ENCODE data around the gene AKR1D1.
"Not testable (repeated sequence)": the region's sequence is repeated elsewhere in the genome, so short reads cannot be mapped to it uniquely, and the experiment has no call there.

AKR1D1 gene

DNA sequence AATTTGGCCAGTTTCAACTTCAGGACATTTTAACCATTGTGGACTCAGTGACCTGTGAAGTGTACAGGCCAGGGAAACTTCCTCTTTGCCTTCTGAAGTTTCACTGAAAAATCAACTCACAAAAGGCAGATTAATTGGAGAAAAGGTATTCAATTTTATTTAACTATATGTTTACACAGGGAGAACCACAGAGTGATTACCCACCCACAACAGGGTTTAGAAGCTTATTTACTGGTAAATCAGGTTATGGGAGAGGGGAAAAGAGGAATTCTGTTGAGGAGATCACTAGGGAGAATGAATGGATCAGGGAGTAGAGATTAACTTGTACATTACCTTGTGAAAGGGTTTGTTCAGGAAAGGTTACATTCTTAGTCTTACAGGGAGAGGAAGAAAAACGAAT is 1.7 kb upstream of the AKR1D1 start:
- no peak for DNase-seq

DNA sequence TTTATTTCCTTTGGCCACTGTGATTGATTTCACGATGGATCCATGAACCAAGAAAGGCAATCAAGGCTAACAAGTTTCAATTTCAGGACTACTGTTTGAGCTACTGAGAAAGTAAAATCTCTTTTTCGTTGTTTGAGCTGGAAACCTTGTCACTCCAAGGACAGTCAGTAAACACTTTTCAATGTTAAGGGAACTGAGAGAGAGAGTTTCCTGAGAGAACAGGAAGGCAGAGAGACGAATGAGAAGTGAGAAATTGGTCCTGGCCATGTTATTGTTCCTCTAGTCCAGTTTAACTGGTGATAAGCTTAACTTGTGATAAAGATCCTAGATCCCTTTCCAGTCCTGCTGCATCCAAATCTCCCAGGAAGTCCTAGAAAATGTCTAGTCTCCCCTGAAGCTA is 909 bp upstream of the AKR1D1 start:
- no peak for DNase-seq

DNA sequence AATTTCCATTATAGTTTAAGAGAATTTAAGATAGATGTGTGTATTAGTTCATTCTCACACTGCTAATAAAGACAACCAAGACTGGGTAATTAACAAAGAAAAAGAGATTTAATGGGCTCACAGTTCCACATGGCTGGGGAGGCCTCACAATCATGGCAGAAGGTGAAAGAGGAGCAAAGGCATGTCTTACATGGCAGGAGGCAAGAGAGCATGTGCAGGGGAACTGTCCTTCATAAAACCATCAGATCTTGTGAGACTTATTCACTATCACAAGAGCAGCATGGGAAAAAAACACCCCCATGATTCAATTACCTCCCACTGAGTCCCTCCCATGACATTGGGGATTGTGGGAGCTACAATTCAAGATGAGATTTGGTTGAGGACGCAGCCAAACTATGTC is 473 bp upstream of the AKR1D1 start:
- not testable (repeated sequence) for DNase-seq

GRCh38 chr7:138077809-138078208 is 1.6 kb downstream of the AKR1D1 start:
- no peak for DNase-seq

DNA sequence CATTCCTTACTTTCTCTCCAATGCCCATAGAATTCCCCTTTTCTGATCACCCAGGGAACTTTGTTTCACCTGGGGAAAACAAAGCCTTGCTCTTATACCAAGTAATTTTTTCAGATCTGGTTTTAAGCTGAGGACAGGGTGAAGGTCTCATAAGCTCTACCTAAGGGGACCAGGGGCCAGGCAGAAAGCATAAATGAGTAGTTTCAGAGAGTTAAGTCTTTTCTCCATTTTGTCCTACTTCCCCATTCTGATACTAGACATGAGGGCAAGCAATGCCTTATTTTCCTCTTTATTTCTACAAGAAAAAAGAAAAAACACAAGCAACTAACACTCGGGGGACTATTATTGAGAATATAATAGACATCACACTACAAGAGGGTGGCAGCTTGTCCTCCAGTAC is 2.9 kb downstream of the AKR1D1 start:
- DNase-seq = no peak

DNA sequence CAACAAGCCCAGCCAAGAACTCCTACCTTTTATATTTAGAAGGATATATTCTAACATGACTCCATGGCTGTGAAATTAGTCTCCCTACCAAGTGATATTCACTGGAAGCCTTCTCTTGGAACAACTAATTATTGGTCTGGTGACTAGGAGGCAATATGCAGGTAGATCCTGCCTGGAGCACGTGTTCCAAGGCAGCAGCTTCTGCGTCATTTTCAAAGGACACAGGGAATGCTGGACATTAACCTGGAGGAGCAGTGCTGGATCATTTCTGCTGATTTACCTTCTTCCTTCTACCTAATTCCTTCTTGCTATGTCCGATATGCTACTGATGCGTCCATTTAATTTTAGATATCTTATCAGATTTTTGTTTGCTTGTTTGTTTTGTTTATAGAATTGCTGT is 5.6 kb downstream of the AKR1D1 start:
- no peak for DNase-seq

DNA sequence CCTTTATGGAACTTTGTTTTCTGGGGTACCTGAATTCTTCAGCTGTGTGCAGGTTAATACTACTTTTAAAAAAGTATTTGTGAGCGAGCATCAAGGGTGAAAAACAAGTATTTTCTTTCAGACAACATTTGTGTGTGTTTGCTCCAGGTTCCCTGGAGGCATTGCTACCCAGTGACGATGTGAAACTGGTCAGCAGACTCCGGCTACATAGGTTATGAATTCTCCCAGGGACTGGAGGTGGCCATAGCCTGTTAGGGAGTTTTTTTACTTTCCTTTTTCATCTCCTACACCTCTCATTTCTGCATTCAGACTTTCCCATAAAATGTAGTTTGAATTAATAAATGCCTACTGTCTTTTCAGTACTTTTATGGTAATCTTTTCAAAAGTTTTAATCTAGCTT is 7.6 kb downstream of the AKR1D1 start:
- no peak for DNase-seq

GRCh38 chr7:138086563-138087270 is 10.5 kb downstream of the AKR1D1 start:
- DNase-seq = no peak

DNA sequence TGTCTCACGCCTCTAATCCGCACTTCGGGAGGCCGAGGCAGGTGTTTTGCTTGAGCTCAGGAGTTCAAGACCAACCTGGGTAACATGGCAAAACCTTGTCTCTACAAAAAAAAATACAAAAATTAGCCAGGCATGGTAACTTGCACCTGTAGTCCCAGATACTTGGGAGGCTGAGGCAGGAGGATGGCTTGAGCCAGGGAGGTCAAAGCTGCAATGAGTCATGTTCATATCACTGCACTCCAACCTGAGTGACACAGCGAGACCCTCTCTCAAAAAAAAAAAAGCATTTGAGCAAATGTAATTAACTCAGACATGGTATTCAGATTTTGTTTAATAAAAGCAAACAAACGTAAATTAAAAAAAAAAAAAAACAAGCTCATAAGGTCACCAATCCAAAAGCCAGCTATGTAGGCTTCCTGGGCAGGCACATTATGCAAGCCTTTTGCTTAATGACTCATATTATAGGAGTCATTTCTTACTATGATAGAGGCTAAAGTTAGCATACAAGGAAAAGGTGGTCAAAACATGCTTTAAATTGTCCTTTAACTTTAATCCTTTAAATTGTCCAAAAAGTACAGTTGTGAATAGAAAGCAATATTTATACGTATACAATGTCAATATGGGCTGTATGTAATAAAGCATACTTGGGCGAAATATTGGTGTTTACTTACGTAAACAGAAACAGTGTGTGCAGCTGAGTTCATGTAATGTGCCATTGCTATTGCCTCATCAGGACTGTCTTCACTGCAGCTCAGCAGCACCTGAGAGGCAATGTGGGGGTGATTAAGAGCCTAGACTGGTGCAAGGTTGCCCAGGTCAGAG is 13.0 kb downstream of the AKR1D1 start:
- no peak for DNase-seq

DNA sequence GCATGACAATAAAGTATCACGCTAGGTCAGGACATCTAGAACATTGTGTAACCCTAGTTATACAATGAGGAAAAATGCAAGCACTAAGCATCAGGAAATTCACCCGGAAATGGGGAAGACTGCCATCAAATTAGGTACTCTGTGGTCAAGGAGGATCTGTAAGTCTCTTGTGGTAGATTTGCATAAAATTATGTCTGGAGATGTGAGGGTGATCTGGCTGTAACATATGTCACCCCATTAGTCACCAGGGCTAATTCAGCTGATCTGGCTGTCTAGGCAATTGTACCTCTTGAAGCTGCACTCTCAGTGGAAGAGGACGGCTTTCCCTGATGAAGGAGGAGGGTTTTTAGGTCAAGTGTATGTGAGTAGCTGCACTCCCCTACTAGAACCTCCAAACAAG is 14.8 kb downstream of the AKR1D1 start:
- no peak for DNase-seq

GRCh38 chr7:138091840-138092239 is 15.6 kb downstream of the AKR1D1 start:
- DNase-seq = not testable (repeated sequence)

DNA sequence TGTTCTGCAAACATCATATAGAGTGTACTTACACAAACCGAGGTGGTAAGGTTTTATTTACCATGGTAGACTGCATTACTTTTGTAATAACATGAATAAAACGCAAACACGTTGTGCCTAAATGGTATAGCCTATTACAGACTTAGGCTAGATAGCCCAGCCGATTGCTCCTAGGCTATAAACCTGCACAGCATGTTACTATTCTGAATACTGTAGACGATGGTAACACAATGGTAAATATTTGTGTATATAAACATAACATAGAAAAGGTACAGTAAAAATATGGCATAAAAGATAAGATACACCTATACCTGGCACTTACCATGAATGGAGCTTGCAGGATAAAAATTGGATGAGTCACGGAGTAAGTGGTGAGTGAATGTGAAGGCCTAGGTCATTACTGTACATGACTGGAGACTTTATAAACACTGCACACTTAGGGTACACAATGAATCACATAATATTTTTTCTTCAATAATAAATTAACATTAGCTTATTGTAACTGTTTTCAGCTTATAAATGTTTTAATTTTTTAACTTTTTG is 16.3 kb downstream of the AKR1D1 start:
- DNase-seq = no peak

DNA sequence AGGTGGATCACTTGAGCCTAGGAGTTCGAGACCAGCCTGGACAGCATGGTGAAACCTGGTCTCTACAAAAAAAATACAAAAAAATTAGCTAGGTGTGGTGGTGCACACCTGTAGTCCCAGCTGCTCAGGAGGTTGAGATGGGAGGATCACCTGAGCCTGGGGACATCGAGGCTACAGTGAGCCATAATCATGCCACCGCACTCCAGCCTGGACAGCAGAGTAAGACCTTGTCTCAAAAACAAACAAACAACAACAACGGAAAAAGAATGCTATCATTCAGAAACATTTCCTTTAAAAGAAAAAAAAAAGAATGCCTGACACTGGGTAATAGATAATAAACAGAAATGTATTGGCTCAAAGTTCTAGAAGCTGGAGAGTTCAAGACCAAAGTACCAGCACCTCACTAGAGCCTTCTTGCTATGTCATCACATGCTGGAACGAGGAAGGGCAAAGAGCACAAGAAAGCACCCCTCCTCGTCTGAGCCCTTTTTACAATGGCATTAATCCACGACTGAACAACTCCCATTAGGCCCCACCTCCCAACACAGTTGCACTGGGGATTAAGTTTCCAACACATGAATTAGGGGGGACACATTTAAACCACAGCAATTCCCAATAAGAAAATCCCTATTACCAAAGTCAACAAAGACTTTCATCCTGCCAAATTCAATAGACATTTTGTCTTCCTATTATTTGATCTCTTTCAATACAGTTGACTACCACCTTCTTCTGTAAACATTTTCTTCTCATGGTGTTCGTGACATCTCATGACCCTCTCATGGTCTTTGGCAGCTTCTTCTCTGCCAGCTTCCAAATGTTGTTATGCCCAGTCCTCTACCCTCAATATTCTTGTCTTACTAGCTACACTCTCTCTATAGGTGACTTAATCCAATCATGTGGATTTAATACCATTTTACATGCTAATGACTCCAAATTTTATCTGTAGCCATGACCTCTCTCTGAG is 20.0 kb downstream of the AKR1D1 start:
- DNase-seq = no peak

DNA sequence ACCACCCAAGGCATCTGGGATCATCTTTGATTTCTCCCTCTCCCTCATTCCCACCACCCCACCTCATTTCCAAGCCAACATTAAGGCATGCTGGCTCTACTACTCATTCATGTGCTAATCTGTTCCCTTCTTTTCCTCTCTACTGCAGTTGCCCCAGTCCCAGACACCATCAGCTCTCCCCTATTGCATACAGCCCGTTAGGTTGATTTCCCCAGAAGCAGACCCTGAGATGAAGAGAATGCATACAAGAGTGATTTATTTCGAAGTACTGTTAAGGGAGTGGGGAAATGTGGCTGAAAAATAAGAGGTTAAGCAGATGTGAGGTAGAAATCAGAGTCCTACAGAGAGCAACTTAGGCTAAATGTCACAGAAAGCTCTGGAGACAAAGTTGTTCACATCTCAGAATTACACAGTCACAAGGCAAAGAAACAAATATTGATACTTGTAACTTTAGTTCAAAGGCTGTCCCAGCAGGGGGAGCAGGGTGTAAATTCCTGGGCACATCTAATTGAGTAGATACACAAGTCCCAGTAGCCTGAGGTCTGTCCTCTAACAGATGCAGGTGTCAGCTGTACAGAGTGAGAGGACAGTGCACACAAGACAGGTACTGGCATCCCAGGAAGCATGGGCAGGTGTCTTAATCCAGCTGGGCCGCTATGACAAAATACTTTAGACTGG is 20.9 kb downstream of the AKR1D1 start:
- DNase-seq = no peak

GRCh38 chr7:138099813-138100212 is 23.6 kb downstream of the AKR1D1 start:
- DNase-seq = no peak

DNA sequence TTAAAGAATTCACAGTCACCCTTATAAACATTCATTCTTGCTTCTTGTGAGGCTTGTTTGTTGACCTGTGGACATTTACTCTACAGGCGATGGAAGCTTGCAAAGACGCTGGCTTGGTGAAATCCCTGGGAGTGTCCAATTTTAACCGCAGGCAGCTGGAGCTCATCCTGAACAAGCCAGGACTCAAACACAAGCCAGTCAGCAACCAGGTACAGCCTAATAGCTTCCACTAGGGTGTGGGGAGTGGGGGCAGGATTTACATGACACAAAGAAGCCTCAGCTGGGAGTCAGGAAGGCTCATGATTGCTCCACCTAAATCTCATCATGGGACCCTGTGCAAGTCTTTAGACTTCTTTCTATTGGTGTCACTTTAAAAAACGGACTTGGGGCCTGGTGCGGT is 29.0 kb downstream of the AKR1D1 start:
- no peak for DNase-seq

- no peak for DNase-seq
Measured at GRCh38 chr7:138115047-138115446, 38.8 kb downstream of the AKR1D1 start.

- no peak for DNase-seq
Measured at GRCh38 chr7:138116141-138116540, 39.9 kb downstream of the AKR1D1 start.

GRCh38 chr7:138116892-138117291 is 40.6 kb downstream of the AKR1D1 start:
- DNase-seq = no peak

- DNase-seq = no peak
Measured at GRCh38 chr7:138120140-138120827, 44.0 kb downstream of the AKR1D1 start.

DNA sequence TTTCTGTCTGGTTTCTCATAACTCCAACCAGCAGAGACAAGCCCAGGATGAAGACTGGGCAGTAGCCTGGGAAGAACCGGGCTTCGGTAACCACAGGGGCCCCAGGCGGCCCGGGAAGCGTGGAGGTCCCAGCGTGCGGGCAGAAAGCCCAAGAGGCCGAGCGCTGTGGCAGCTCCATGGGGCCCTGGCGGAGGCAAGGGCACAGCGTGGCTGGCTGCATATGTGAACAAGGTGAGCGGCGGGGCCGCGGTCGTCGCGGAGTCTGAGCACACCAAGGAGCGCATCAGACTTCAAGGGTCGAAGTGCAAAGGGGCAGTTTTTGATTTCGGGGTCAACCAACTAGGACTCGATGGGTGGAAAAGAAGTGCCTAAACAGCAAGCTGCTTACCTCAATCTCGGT is 45.9 kb downstream of the AKR1D1 start:
- no peak for DNase-seq

GRCh38 chr7:138125119-138125518 is 48.9 kb downstream of the AKR1D1 start:
- no peak for DNase-seq
